ENCODE measurements around the gene ELOVL7. TPM values are rescaled to one million over a fixed set of nuclear protein-coding genes. Genes with fewer than 3 reads are reported as not detected.

ELOVL7 gene
- total RNA-seq, 1 experiment from 2014 or later, result 2.5 TPM

DNA sequence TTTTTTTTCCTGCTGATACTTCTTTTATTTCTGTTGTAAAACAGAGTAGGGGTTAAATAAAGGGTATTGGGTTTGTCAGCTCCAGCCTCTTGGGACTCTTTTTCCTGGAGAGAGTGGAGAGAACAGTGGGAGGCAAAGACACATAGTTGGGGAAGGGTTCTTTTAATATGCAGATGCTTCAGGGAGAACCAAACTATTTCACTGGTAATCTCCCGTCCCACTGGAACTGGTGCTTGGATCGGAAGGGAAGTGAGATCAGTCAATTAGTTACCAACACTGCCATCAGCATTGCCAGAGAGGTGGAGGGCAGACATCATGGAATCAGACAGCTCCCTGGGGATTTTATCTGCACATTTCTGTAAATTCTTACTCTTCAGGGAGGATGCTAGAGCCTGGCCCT, 47.6 kb upstream of the ELOVL7 start:
- Histone ChIP-seq H3T11ph (ENCODE audit: low read length) (no peak overlapping the region), H3K18ac (ENCODE audit: insufficient read length, low read depth, low read length) (no peak overlapping the region), H4K5ac (ENCODE audit: insufficient read length, low read depth, low read length) (no peak overlapping the region), H2AK5ac (ENCODE audit: insufficient read length, low read length) (no peak overlapping the region), H3K4me1 (ENCODE audit: insufficient read depth, low read length) (no peaks in the 10 kb centered on the region; the same call in 1 of the 2 replicates), H2BK12ac (ENCODE audit: insufficient read length, low read depth, low read length) (no peak overlapping the region), H3K4ac (ENCODE audit: low read depth, low read length) (no peak overlapping the region), H3K9me3 (ENCODE audit: control insufficient read depth, low read depth, low read length) (no peaks in the 10 kb centered on the region), H2BK5ac (ENCODE audit: insufficient read length, low read length) (no peak overlapping the region), H2BK15ac (ENCODE audit: low read depth, low read length) (no peak overlapping the region), H2BK120ac (ENCODE audit: low read depth, low read length, poor library complexity, severe bottlenecking) (no peak overlapping the region), H3K14ac (ENCODE audit: insufficient read depth, low read length) (no peak overlapping the region), H3K27ac (ENCODE audit: insufficient read length, low read depth, low read length) (no peak overlapping the region), H3K27me3 (ENCODE audit: insufficient read depth, low read length) (no peaks in the 10 kb centered on the region), H3K23me2 (ENCODE audit: insufficient read length, low read depth, low read length, poor library complexity, severe bottlenecking) (no peaks in the 10 kb centered on the region), H3K9ac (ENCODE audit: extremely low read depth, insufficient read length, low read length) (no peak overlapping the region), H2AFZ (ENCODE audit: low read length) (no peak overlapping the region), H2BK20ac (ENCODE audit: low read depth, low read length, poor library complexity, severe bottlenecking) (no peak overlapping the region), H3K4me2 (ENCODE audit: insufficient read depth, insufficient read length, low read length) (no peak overlapping the region), H4K20me1 (ENCODE audit: control insufficient read depth, insufficient read depth, insufficient read length) (no peaks in the 10 kb centered on the region), H4K91ac (ENCODE audit: insufficient read length, low read depth, low read length) (no peak overlapping the region), H3K56ac (ENCODE audit: insufficient read length, low read depth, low read length) (no peak overlapping the region), H3K79me1 (ENCODE audit: insufficient read depth, low read depth, low read length, poor library complexity, severe bottlenecking) (no peaks in the 10 kb centered on the region), H3K79me2 (ENCODE audit: insufficient read depth, low read length) (no peaks in the 10 kb centered on the region), H4K8ac (replicated peaks; ENCODE audit: insufficient read length, low read depth, low read length) (no peak overlapping the region), H3K23ac (ENCODE audit: insufficient read length, low read depth, low read length) (no peak overlapping the region)
- peak; percentile 38 for DNase-seq
- peaks cover 14 to 15% of the 10 kb centered on the region in 2 experiments for H3K4me1 Mint-ChIP-seq
- WGBS (ENCODE audit: extremely low coverage, insufficient read length, low lambda C conversion rate), result no CpG with 5 or more reads among the region's 2 CpGs
- H3K9me3 Mint-ChIP-seq, result no peaks in the 10 kb centered on the region; a peak in 1 of 5 replicates
- H3K36me3 Mint-ChIP-seq (ENCODE audit: insufficient read depth in 1 of 3, low read depth in 3 of 3), result peaks cover 25 to 42% (median 32%) of the 10 kb centered on the region in 3 experiments
- TF ChIP-seq, protein P1, sequence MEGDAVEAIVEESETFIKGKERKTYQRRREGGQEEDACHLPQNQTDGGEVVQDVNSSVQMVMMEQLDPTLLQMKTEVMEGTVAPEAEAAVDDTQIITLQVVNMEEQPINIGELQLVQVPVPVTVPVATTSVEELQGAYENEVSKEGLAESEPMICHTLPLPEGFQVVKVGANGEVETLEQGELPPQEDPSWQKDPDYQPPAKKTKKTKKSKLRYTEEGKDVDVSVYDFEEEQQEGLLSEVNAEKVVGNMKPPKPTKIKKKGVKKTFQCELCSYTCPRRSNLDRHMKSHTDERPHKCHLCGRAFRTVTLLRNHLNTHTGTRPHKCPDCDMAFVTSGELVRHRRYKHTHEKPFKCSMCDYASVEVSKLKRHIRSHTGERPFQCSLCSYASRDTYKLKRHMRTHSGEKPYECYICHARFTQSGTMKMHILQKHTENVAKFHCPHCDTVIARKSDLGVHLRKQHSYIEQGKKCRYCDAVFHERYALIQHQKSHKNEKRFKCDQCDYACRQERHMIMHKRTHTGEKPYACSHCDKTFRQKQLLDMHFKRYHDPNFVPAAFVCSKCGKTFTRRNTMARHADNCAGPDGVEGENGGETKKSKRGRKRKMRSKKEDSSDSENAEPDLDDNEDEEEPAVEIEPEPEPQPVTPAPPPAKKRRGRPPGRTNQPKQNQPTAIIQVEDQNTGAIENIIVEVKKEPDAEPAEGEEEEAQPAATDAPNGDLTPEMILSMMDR (conservative IDR thresholded peaks at IDR 0.05), result no peak
- H3K27ac Mint-ChIP-seq, result peak overlapping the region; percentile 2 to 88 (median 51); a peak in 3 of 7 replicates
- peak overlapping the region in 1 of 2 experiments; percentile 42; a peak in 2 of 5 replicates for H3K4me3 Mint-ChIP-seq
- no peaks in the 10 kb centered on the region for H3K27me3 Mint-ChIP-seq (ENCODE audit: low read depth)
